Islet of Langerhans (tissue), 1 donor: Measurements from ENCODE around the gene CD226.
"Not testable (repeated sequence)": the region's sequence is repeated elsewhere in the genome, so short reads cannot be mapped to it uniquely, and the experiment has no call there.

Source experiments
- FAIRE-seq: peaks from one replicate; lab custom pipeline; 2011; peaks lifted over from hg19 to GRCh38; lab: Jason Lieb, UNC

CD226 gene

GRCh38 chr18:69947361-69948133, at the start of gene CD226:
Gene CD226 (minus strand): TSS chr18:69947873. CDS start chr18:69947406, 467 bp downstream.
- no peak for FAIRE-seq

GRCh38 chr18:69996951-69997798, 49.5 kb upstream of the CD226 start:
- no peak for FAIRE-seq

- no peak for FAIRE-seq
These were observed 48.7 kb upstream of the CD226 start for GRCh38 chr18:69996417-69996816.

- FAIRE-seq = no peak
These were observed 48.1 kb upstream of the CD226 start for GRCh38 chr18:69995774-69996173.

- FAIRE-seq = no peak
These were observed 45.1 kb upstream of the CD226 start for GRCh38 chr18:69992776-69993175.

GRCh38 chr18:69987870-69988269, 40.2 kb upstream of the CD226 start:
- no peak for FAIRE-seq

- FAIRE-seq = no peak
These were observed 37.6 kb upstream of the CD226 start for GRCh38 chr18:69985239-69985638.

GRCh38 chr18:69982417-69982816, 34.7 kb upstream of the CD226 start:
- no peak for FAIRE-seq

GRCh38 chr18:69981948-69982347, 34.3 kb upstream of the CD226 start:
- no peak for FAIRE-seq

GRCh38 chr18:69980982-69981804, 33.5 kb upstream of the CD226 start:
- no peak for FAIRE-seq

GRCh38 chr18:69980509-69980908, 32.8 kb upstream of the CD226 start:
- FAIRE-seq = no peak

- no peak for FAIRE-seq
These were observed 31.4 kb upstream of the CD226 start for GRCh38 chr18:69978732-69979715.

GRCh38 chr18:69975294-69975693, 27.6 kb upstream of the CD226 start:
- not testable (repeated sequence) for FAIRE-seq

- FAIRE-seq = no peak
These were observed 26.7 kb upstream of the CD226 start for GRCh38 chr18:69974365-69974764.

- no peak for FAIRE-seq
These were observed 21.8 kb upstream of the CD226 start for GRCh38 chr18:69969491-69969890.

GRCh38 chr18:69968039-69968438, 20.4 kb upstream of the CD226 start:
- no peak for FAIRE-seq

- FAIRE-seq = no peak
These were observed 15.5 kb upstream of the CD226 start for GRCh38 chr18:69963196-69963595.

GRCh38 chr18:69961718-69962117, 14.0 kb upstream of the CD226 start:
- no peak for FAIRE-seq

- no peak for FAIRE-seq
These were observed 10.7 kb upstream of the CD226 start for GRCh38 chr18:69958422-69958821.

GRCh38 chr18:69957747-69958146, 10.1 kb upstream of the CD226 start:
- no peak for FAIRE-seq
